HG02852 (cell line): ENCODE measurements around the gene USP21.

Experiments
- ATAC-seq: cut with Tn5 transposase; IDR thresholded peaks from one replicate; pipeline ENCODE4 v1.9.1; 2021; ENCODE audit warnings: mild to moderate bottlenecking, moderate library complexity; ENCODE audit not compliant: unreplicated experiment

USP21 gene

DNA sequence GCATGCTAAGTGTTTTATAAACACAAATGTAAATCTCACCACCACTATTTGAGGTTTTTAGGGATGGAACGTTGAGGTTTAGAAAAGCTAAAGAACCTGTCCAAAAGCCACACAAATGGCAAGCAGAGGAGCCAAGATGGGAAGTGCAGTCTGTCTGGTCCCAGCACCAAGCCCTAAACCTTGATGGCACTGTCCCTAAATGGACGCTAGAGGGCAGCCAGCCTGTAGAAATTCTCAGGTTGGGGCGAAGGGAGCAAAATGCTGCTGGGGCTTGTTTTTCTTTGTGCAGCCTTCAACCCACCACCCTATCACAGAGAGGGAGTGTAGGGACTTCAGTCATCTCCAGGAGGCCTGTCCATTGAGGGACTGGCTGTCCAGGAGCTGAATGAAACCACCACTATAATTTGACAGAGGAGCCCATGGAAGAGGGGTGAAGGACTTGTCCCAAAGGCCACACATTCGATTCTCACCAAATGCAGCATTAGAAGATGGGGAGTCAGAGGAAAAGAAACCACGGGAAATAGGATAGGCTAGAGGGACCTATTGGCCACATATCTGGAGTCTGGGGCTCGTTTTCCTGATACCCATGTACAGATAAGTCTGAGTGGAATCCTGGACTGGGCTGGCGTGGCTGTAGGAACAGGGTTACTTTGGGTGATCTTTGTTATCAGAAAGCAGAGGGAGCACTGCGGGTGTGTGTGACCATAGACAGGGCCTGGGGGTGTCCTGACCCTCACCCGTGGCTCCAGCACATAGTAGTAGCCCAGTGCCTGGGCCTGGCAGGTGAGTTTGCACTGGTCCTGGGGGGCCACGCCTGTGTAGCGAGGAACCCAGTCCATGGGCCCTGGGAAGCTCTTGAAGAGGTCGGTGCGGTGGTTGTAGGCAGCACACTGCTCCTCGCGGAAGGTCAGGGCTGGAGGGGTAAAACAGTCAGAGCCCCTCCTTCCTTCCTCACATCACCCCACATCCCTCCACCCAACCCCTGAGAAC lies 33.5 kb downstream of the USP21 start:
- peak; percentile 69 for ATAC-seq

- no peak for ATAC-seq
Observed at GRCh38 chr1:161193561-161194235, 34.4 kb downstream of the USP21 start.

- ATAC-seq = no peak
Observed at GRCh38 chr1:161195171-161195570, 35.9 kb downstream of the USP21 start.

DNA sequence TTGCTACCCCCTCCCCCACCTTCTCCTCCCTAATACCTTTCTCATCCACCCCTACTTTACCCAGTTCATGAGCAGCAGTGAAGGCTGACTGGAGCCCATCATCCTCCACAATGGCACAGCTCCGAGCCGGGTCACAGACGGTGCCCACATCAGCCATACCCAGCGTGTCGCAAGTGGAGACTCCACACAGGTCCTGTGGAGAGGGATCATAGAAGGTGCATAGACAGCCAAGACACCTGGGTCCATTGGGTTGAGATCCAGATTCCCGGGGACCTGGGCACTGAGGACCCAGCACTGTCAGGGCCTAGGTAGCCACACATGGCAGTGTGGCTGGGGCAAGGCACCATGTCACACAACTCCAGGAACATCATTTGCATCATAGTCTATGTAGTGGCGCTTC lies 36.8 kb downstream of the USP21 start:
- no peak for ATAC-seq

DNA sequence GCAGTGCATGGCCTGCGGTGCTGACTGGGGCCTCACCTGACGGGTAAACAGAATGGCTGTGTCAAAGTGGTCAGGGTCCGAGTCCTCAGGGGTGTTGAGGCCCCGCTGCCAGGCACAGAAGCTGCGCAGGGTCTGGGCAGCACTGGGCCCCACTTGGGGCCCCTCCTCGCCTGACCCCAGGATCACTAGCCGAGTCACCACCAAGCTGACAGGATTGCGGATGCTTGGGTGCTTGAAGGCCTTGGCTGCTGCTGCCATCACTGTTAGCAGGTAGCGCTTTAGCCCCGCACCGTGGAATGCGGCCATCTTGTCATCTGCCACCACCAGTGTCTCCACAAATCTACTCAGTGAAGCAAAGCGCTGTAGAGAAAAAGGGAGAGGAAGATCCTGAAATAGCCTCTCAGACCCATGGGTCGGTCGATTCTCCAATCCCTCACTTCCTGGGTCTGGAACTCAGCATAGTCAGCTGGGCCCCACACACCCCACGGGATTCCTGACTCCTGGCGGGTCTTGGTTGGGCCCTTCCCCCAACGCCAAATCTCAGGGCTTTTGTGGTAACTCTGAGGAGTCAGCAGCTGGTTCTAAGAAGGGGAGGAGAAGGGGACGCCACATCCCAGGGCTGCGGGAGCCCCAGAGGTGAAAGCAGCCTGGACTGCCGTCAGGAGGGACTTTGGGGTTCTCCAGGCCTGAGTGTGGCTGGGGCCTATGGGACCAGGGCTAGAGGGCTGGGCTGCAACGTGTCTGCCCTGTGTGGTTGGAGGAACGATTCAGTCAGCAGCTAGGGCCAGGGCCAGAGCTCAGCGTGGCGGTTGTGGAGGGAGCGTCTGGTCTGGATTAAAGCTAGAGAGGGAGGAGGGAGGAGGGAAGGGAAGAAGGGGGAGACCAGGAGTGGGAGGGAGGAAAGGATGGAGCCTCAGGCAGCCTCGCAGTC lies 37.5 kb downstream of the USP21 start:
- ATAC-seq = no peak

DNA sequence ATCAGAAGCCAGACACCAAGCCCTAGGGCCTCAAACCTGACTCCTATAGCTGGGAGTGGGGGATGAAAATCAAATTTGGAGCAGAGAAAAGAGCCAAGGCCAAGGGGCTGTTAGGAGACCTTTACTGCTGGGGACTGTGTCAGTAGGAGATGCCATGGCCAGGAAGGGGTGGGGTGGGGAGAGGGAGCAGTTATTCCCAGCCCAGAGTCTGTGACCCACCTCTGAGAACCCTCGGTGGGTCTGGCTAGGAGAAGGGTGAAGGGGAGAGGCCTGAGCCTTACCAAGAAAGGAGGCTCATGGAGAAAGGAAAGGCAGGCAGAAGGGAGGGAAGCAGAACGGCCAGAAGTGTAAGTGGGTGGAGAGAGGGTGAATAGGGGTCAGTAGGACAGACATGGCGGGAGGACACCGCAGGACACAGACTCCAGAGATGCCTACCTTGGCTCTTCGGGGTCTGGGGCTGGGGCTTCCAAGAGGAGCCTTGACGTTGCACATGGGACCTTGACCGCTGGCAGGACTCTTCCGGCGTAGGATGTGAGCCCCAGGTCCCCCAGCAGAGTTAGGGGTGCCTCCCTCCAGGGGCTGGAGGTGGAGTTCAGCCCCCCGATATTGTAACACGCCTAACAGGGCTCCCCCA lies 38.4 kb downstream of the USP21 start:
- no peak for ATAC-seq

GRCh38 chr1:161198194-161198896 lies 39.0 kb downstream of the USP21 start:
- no peak for ATAC-seq

DNA sequence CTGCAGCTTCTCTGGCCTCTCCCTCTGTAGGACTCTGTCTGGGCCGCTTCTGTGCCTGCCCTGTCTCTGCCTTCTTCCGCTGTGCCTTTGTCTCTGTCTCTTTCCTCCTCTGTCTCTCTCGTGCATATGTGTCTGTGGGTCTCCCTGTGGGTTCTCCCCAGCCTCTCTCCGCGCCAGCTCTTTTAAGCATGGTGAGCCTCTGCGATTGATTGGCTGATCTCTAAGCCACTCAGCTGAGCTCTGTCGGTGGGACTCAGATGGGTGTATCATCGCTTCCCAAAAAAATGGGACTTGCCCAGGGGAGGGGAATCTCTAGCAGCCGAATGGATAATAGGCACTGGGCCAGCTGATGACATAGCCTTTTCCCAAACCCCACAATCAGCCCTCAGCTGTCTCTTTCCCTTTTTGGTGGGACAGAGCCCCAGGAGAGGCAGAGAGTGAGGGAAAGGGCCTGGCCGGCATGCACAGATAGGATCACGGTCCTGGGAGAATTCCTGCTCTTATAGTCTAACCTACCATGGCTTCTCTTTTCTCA lies 39.7 kb downstream of the USP21 start, which contains the start of gene ADAMTS4:
ADAMTS4 (minus strand) TSS at position 158 of the 535 bp plus-strand sequence. CDS start 427 bp downstream, outside the sequence.
- ATAC-seq = no peak

- ATAC-seq = no peak
Observed at GRCh38 chr1:161199506-161200139, 40.3 kb downstream of the USP21 start.

DNA sequence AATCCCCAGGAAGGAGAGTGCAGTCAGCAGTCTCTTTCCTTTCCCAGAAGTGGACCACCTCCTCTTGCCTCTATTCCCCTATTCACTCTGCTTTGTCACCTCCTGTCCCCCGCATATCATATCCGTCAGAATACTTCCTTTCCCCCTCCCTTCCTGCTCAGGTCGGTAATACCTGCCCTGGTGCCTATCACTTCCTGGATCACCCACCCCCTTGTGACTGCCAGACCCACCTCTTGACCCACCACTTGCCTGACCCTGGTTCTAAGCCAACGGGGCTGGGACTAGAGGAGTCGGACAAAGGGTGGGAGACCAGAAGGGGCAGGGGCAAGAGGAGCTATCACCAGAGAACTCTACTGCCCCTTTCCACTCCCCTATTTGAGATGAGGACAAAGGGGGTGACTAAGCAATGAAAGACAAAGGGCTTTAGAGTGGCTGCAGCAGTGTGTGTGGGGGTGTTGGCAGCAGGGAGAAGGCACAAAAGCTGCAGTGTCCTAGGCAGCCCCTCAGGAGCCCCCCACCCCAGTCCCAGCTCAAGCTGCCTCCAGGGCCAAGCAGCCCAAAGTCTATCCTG lies 41.2 kb downstream of the USP21 start:
- ATAC-seq = no peak

DNA sequence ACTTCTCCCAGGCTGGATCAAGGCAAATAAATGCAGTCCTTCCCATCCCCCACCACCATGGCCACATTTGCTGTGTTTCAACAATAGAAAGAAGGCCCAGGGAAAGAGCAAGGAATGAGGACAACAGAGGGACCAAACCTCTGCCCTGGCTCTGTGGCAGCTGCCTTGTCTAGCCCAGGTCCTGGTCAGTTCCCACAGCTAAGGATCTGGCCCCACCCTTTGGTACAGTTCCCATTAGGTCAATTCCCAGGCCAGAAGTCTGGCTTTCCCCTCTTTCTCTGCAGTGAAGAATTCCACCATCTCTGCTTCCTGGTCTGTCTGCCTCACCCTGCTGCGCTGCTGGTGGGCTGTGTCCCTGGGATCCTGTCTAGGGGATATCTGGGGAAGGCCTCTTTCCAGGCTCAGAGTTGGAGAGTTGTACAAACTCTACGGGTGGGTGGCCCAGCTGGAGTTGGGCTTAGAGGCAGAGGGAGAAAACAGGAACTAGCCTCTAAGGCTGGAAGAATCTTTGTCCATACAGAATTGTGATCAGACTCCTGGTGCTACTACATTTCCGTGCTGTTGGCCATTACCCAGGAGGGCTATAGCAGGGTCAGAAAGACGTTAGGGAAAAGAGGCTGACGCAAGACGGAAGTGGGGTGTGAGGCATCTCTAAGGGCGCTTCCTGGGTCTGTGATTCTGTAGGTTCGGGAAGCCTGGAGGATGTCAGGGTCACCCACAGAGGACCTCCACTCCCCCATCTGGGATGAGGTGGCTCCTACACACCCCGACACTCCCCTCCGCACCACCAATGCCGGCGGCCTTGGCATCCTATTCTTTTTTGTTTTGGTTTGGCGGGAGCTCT lies 41.9 kb downstream of the USP21 start:
- no peak for ATAC-seq

DNA sequence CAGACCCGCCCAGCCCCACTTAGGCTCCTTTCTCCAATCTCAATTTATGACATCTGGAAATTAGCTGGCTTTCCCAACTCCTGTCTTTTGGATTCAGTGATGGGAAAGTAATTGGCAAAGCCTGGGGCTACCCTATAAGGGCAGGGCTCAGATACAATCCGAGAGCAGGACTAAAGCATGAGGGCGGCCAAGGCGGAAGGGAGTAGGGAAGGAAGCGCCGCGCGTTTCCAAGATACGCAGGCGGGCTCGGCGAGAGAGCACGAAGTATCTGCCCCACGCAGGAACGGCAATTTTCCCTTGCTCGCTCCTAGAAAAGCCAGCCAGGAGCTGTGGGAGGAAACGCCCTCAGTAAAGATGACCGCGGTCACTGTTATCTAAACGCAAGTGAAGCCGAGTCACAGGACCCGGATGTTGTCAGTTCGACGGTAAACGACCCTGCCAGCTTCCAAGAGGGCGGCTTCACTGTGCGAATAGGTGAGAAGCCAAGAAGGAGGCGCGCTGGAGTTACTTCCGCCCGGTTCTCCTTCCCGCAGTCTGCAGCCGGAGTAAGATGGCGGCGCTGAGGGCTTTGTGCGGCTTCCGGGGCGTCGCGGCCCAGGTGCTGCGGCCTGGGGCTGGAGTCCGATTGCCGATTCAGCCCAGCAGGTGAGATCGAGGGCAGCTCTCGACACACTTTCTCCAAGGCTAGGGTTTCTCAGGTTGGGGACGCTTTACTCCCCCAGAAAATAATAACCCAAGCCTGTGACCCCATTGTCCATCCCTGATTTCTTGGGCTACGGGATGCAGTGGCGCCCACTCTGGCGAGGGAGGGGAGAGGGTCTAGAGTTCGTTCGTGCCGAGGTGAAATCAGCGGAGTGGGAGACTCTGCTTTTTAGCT lies 42.8 kb downstream of the USP21 start, which contains the start of gene NDUFS2:
NDUFS2 (plus strand) TSS at position 532 of the 877 bp plus-strand sequence; CDS start at position 551, 19 bp downstream.
- ATAC-seq = peak; percentile 96

DNA sequence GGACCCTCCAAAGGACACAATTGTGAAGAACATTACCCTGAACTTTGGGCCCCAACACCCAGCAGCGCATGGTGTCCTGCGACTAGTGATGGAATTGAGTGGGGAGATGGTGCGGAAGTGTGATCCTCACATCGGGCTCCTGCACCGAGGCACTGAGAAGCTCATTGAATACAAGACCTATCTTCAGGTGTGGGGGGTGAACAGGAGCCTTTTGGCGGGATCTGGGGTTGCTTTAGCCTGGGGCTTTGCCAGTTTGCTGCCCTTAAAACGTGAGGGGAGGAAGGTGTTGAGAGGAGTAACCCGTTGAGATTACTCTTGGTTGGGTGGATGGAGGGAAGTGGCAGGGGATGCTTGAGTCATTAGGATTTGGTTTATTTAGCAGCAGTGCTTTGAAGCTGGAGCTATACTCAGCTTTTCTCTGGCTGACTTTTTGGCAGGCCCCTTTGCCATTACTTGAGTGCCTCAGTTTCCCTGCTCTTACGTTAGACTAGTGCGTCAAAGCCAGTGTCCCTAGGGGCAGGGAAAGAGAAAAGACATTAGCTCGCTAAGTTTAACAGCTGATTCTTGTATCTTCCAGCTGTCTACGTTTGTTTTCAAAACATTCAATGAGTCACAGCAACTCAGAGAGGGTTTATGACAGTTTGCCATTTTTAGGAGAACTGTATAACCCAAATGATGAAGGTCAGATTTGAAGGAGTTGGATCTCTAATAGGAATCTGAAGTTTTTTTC lies 47.3 kb downstream of the USP21 start:
- ATAC-seq = no peak

DNA sequence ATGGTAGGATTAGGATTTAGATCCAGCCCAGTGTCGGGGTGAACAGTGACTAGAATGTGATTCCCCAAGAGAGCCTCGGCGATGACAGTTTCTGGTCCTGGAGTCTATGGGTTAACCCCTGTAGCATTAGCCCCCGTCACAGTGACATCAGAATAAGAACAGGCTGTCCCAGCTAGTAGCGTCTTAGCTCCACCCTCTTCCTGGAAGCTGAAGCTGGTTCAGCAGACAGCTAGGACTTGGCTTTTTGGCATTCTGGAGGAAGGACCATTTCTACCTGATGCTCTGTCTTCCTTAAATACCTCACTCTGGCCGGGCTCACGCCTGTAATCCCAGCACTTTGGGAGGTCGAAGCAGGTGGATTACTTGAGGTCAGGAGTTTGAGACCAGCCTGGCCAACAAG lies 47.9 kb downstream of the USP21 start:
- no peak for ATAC-seq

DNA sequence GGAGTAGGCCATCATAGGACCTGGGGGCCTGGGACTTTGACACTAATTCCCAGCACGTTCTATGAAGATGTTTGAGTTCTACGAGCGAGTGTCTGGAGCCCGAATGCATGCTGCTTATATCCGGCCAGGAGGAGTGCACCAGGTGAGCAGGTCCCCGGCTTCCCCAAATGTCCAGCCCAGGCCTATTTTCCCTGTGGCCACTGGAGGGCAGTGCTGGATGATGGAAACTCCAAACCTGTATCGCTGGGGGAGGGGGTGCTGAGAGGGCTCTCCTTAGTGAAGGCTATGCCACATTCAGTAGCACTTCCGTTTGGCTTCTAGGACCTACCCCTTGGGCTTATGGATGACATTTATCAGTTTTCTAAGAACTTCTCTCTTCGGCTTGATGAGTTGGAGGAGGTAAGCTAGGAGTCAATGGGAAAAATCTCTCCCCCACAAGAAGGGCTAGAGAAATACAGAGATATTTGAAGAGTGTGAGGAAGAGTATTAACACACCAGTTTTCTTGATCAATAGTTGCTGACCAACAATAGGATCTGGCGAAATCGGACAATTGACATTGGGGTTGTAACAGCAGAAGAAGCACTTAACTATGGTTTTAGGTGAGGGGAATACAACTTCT lies 50.6 kb downstream of the USP21 start:
- no peak for ATAC-seq

DNA sequence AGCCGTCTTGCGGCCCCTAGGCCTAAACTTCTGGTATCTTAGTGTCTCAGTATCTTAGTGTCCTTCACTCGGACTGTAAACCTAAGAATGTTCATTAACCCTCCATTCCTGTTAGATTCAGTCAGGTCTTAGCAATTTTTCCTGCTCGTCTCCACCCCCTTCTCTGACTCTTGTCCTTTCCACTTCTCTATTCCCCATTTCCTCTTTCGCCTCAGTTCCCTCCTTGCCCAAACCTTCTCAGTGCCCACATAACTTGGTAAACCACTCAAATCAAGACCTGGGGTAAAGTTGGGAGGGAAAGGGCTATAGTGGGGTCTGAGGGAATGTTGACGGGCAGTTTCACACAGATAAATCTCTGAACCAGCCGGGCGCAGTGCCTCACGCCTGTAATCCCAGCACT lies 55.1 kb downstream of the USP21 start:
- ATAC-seq = no peak
